ENCODE results near the gene FHL2. TPM values are rescaled to one million over a fixed set of nuclear protein-coding genes. Genes with fewer than 3 reads are reported as not detected.

The FHL2 gene
- total RNA-seq, 2 experiments from 2014 or later, result 0.41 to 0.42 TPM

- TF ChIP-seq CTCF (IDR thresholded peaks at IDR 0.05), result no peak
- no peaks in the 10 kb centered on the region for H3K9me3 Mint-ChIP-seq
- CTCF ChIA-PET, result no interaction called here
- ATAC-seq (ENCODE audit: poor library complexity) (no peak), DNase-seq (no peak)
- no peaks in the 10 kb centered on the region for H3K27me3 Mint-ChIP-seq
- H3K27ac ChIP-seq (ENCODE audit: low read depth in 1 of 2, low read length in 2 of 2), result no peak overlapping the region
- no peaks in the 10 kb centered on the region for H3K36me3 Mint-ChIP-seq (ENCODE audit: low read depth)
- H3K4me3 ChIP-seq (ENCODE audit: low read length), result no peak overlapping the region
- H3K27ac Mint-ChIP-seq, result no peak overlapping the region
- peaks cover 0 to 3% of the 10 kb centered on the region in 2 experiments for H3K9me3 ChIP-seq (ENCODE audit: control insufficient read depth in 1 of 2, insufficient read depth in 1 of 2, low read length in 2 of 2)
- H3K4me3 Mint-ChIP-seq, result no peak overlapping the region
- H3K27me3 ChIP-seq (ENCODE audit: control insufficient read depth in 1 of 2, insufficient read depth in 2 of 2, low read length in 2 of 2), result peaks cover 0 to 3% of the 10 kb centered on the region in 2 experiments
- H3K36me3 ChIP-seq (ENCODE audit: insufficient read depth, low read length), result no peaks in the 10 kb centered on the region
- H3K4me1 Mint-ChIP-seq (ENCODE audit: low read depth), result no peaks in the 10 kb centered on the region
- intact Hi-C loops (cut with DNase I, micrococcal nuclease), result no loop called here
- POLR2A ChIA-PET, result interaction anchor here (0.5 to 1.2 kb wide), 2 partner anchors 11 to 69 kb away, joined by 3 read pairs; no protein-coding TSS in a partner anchor
- no peaks in the 10 kb centered on the region for H3K4me1 ChIP-seq (ENCODE audit: insufficient read depth, low read length)
Measured at GRCh38 chr2:105438104-105438929, 39.5 kb upstream of the FHL2 start.

- no peak overlapping the region for H3K4me3 Mint-ChIP-seq
- Histone ChIP-seq H3K27ac (ENCODE audit: low read depth in 1 of 2, low read length in 2 of 2) (no peak overlapping the region), H3K4me3 (ENCODE audit: low read length) (no peak overlapping the region), H3K4me1 (ENCODE audit: insufficient read depth, low read length) (no peaks in the 10 kb centered on the region), H3K36me3 (ENCODE audit: insufficient read depth, low read length) (no peaks in the 10 kb centered on the region), H3K9me3 (ENCODE audit: control insufficient read depth in 1 of 2, insufficient read depth in 1 of 2, low read length in 2 of 2) (peaks cover 0 to 3% of the 10 kb centered on the region in 2 experiments), H3K27me3 (ENCODE audit: control insufficient read depth in 1 of 2, insufficient read depth in 2 of 2, low read length in 2 of 2) (peaks cover 0 to 3% of the 10 kb centered on the region in 2 experiments)
- DNase-seq, result no peak
- intact Hi-C loops (cut with DNase I, micrococcal nuclease), result no loop called here
- no peaks in the 10 kb centered on the region for H3K27me3 Mint-ChIP-seq
- no peak for ATAC-seq (ENCODE audit: poor library complexity)
- H3K36me3 Mint-ChIP-seq (ENCODE audit: low read depth), result no peaks in the 10 kb centered on the region
- H3K9me3 Mint-ChIP-seq, result no peaks in the 10 kb centered on the region
- CTCF ChIA-PET, result no interaction called here
- POLR2A ChIA-PET, result no interaction called here
- H3K27ac Mint-ChIP-seq, result no peak overlapping the region
- no peaks in the 10 kb centered on the region for H3K4me1 Mint-ChIP-seq (ENCODE audit: low read depth)
- no peak for TF ChIP-seq CTCF (IDR thresholded peaks at IDR 0.05)
Measured at GRCh38 chr2:105437708-105438103, 38.9 kb upstream of the FHL2 start.

GRCh38 chr2:105432749-105433148 lies 33.9 kb upstream of the FHL2 start:
- intact Hi-C loops (cut with DNase I, micrococcal nuclease), result no loop called here
- ATAC-seq (ENCODE audit: poor library complexity) (no peak), DNase-seq (no peak)
- ChIA-PET POLR2A (no interaction called here), CTCF (no interaction called here)
- Histone ChIP-seq H3K36me3 (ENCODE audit: insufficient read depth, low read length) (no peaks in the 10 kb centered on the region), H3K27ac (ENCODE audit: low read depth in 1 of 2, low read length in 2 of 2) (no peak overlapping the region), H3K4me1 (ENCODE audit: insufficient read depth, low read length) (peaks cover under 1% of the 10 kb centered on the region), H3K4me3 (ENCODE audit: low read length) (no peak overlapping the region), H3K9me3 (ENCODE audit: control insufficient read depth in 1 of 2, insufficient read depth in 1 of 2, low read length in 2 of 2) (peaks cover 0 to 11% of the 10 kb centered on the region in 2 experiments), H3K27me3 (ENCODE audit: control insufficient read depth in 1 of 2, insufficient read depth in 2 of 2, low read length in 2 of 2) (no peaks in the 10 kb centered on the region)
- Mint-ChIP-seq H3K36me3 (ENCODE audit: low read depth) (no peaks in the 10 kb centered on the region), H3K27ac (no peak overlapping the region), H3K27me3 (no peaks in the 10 kb centered on the region), H3K9me3 (no peaks in the 10 kb centered on the region), H3K4me3 (no peak overlapping the region), H3K4me1 (ENCODE audit: low read depth) (peaks cover 11% of the 10 kb centered on the region)
- TF ChIP-seq CTCF (IDR thresholded peaks at IDR 0.05), result no peak
